Measurements from ENCODE around the gene CHRD. TPM values are rescaled to one million over a fixed set of nuclear protein-coding genes. Genes with fewer than 3 reads are reported as not detected.

CHRD gene
- total RNA-seq (2014; rRNA removed; shearing (Covaris generic)): 8.2 and 9.0 TPM in 2 replicates

GRCh38 chr3:184379358-184380184 lies at the start of gene CHRD:
CHRD (plus strand) TSS chr3:184380054; CDS start chr3:184380319, 265 bp downstream.
- Histone ChIP-seq H3K9me3 (replicated peaks) (no peaks in the 10 kb centered on the region), H3K27ac (peak within 1 kb of the TSS; percentile 16; the same call in 1 of the 2 replicates), H3K4me1 (peaks cover 14% of the 10 kb centered on the region), H3K36me3 (no peaks in the 10 kb centered on the region), H3K27me3 (no peaks in the 10 kb centered on the region), H3K4me3 (peak within 1 kb of the TSS; percentile 70)
- peak; percentile 21 to 48 for DNase-seq

GRCh38 chr3:184332370-184333090 lies 47.3 kb upstream of the CHRD start:
- no peak overlapping the region for H3K27ac ChIP-seq
- H3K36me3 ChIP-seq: peaks cover 70% of the 10 kb centered on the region
- no peak for DNase-seq
- no peak overlapping the region for H3K4me3 ChIP-seq
- no peaks in the 10 kb centered on the region for H3K9me3 ChIP-seq (replicated peaks)
- H3K4me1 ChIP-seq: peaks cover 7% of the 10 kb centered on the region; the same call in 1 of the 2 replicates
- no peaks in the 10 kb centered on the region for H3K27me3 ChIP-seq

GRCh38 chr3:184333190-184333589 lies 46.7 kb upstream of the CHRD start:
- Histone ChIP-seq H3K27ac (no peak overlapping the region), H3K4me3 (no peak overlapping the region), H3K9me3 (replicated peaks) (no peaks in the 10 kb centered on the region), H3K36me3 (peaks cover 64% of the 10 kb centered on the region), H3K27me3 (no peaks in the 10 kb centered on the region), H3K4me1 (peaks cover 7% of the 10 kb centered on the region; the same call in 1 of the 2 replicates)
- DNase-seq: no peak

- Histone ChIP-seq H3K36me3 (peaks cover 60% of the 10 kb centered on the region), H3K27me3 (no peaks in the 10 kb centered on the region), H3K9me3 (replicated peaks) (no peaks in the 10 kb centered on the region), H3K4me3 (no peak overlapping the region), H3K4me1 (peaks cover 7% of the 10 kb centered on the region; the same call in 1 of the 2 replicates), H3K27ac (no peak overlapping the region)
- no peak for DNase-seq
These were observed 46.2 kb upstream of the CHRD start for GRCh38 chr3:184333700-184334099.

GRCh38 chr3:184334470-184335158 lies 45.2 kb upstream of the CHRD start:
- peaks cover 51% of the 10 kb centered on the region for H3K36me3 ChIP-seq

GRCh38 chr3:184335291-184335660 lies 44.6 kb upstream of the CHRD start:
- H3K4me1 ChIP-seq: peaks cover 7% of the 10 kb centered on the region; the same call in 1 of the 2 replicates
- no peak overlapping the region for H3K27ac ChIP-seq
- no peak for DNase-seq
- H3K36me3 ChIP-seq: peaks cover 44% of the 10 kb centered on the region
- H3K4me3 ChIP-seq: peak overlapping the region; percentile 63
- no peaks in the 10 kb centered on the region for H3K27me3 ChIP-seq
- H3K9me3 ChIP-seq (replicated peaks): no peaks in the 10 kb centered on the region

More at GRCh38 chr3:184334470-184335158, 45.2 kb upstream of the CHRD start:
- Histone ChIP-seq H3K27ac (no peak overlapping the region), H3K9me3 (replicated peaks) (no peaks in the 10 kb centered on the region), H3K27me3 (no peaks in the 10 kb centered on the region), H3K4me1 (peaks cover 7% of the 10 kb centered on the region; the same call in 1 of the 2 replicates), H3K4me3 (no peak overlapping the region)
- DNase-seq: no peak

- H3K4me3 ChIP-seq: peak overlapping the region; percentile 63
- peaks cover 7% of the 10 kb centered on the region; the same call in 1 of the 2 replicates for H3K4me1 ChIP-seq
- no peaks in the 10 kb centered on the region for H3K27me3 ChIP-seq
- peak; percentile 76 to 77 for DNase-seq
- H3K27ac ChIP-seq: peak overlapping the region; percentile 50
- no peaks in the 10 kb centered on the region for H3K9me3 ChIP-seq (replicated peaks)
- H3K36me3 ChIP-seq: peaks cover 38% of the 10 kb centered on the region
These were observed 44.0 kb upstream of the CHRD start for GRCh38 chr3:184335661-184336546.

- H3K4me1 ChIP-seq: peaks cover 7% of the 10 kb centered on the region; the same call in 1 of the 2 replicates
- H3K27me3 ChIP-seq: no peaks in the 10 kb centered on the region
- DNase-seq: peak in 1 of 2 experiments; percentile 51
- no peak overlapping the region; the same call in 1 of the 2 replicates for H3K27ac ChIP-seq
- peaks cover 32% of the 10 kb centered on the region for H3K36me3 ChIP-seq
- no peaks in the 10 kb centered on the region for H3K9me3 ChIP-seq (replicated peaks)
- H3K4me3 ChIP-seq: peak overlapping the region; percentile 63
These were observed 43.1 kb upstream of the CHRD start for GRCh38 chr3:184336547-184337398.

GRCh38 chr3:184337399-184337714 lies 42.5 kb upstream of the CHRD start, which contains the start of gene FAM131A:
FAM131A (plus strand) TSS chr3:184337600; CDS start chr3:184337631, 31 bp downstream.
- Histone ChIP-seq H3K9me3 (replicated peaks) (no peaks in the 10 kb centered on the region), H3K4me1 (peaks cover 7% of the 10 kb centered on the region; the same call in 1 of the 2 replicates), H3K4me3 (peak within 1 kb of the TSS; percentile 63), H3K27me3 (no peaks in the 10 kb centered on the region), H3K27ac (no peak within 1 kb of the TSS), H3K36me3 (peaks cover 26% of the 10 kb centered on the region)
- no peak for DNase-seq

GRCh38 chr3:184337981-184338380 lies 41.9 kb upstream of the CHRD start:
- no peak for DNase-seq
- Histone ChIP-seq H3K36me3 (peaks cover 20% of the 10 kb centered on the region), H3K27ac (no peak overlapping the region), H3K27me3 (no peaks in the 10 kb centered on the region), H3K9me3 (replicated peaks) (no peaks in the 10 kb centered on the region), H3K4me1 (peaks cover 7% of the 10 kb centered on the region; the same call in 1 of the 2 replicates), H3K4me3 (no peak overlapping the region)

GRCh38 chr3:184338511-184338945 lies 41.3 kb upstream of the CHRD start:
- H3K9me3 ChIP-seq (replicated peaks): no peaks in the 10 kb centered on the region
- no peak overlapping the region for H3K4me3 ChIP-seq
- peaks cover 7% of the 10 kb centered on the region; the same call in 1 of the 2 replicates for H3K4me1 ChIP-seq
- no peaks in the 10 kb centered on the region for H3K27me3 ChIP-seq
- peaks cover 16% of the 10 kb centered on the region for H3K36me3 ChIP-seq
- DNase-seq: no peak
- no peak overlapping the region for H3K27ac ChIP-seq

GRCh38 chr3:184339001-184339400 lies 40.9 kb upstream of the CHRD start:
- no peak overlapping the region for H3K4me3 ChIP-seq

More at GRCh38 chr3:184339001-184339400, 40.9 kb upstream of the CHRD start:
- H3K4me1 ChIP-seq: peaks cover 7% of the 10 kb centered on the region; the same call in 1 of the 2 replicates
- peaks cover 12% of the 10 kb centered on the region for H3K36me3 ChIP-seq
- H3K9me3 ChIP-seq (replicated peaks): no peaks in the 10 kb centered on the region
- H3K27me3 ChIP-seq: no peaks in the 10 kb centered on the region
- no peak overlapping the region for H3K27ac ChIP-seq
- no peak for DNase-seq
